ENCODE results near the gene ZNF778. TPM values are rescaled to one million over a fixed set of nuclear protein-coding genes. Genes with fewer than 3 reads are reported as not detected.
A peak's percentile ranks its signal among the peaks of the same experiment; 100 is the strongest.

The ZNF778 gene
- total and polyA plus RNA-seq, 10 of the 15 experiments (the other 5 are each of a cell fraction or from before 2014, with no cell fraction given): 0.20 to 9.7 (median 4.1) TPM

- TF ChIP-seq EGR1 (IDR thresholded peaks at IDR 0.05; ENCODE audit: borderline replicate concordance in 1 of 2, low read depth in 2 of 2, low read length in 2 of 2): peak in 1 of 2 experiments; percentile 63; a peak in 1 of 3 replicates
- no peak for TF ChIP-seq WRNIP1 (IDR thresholded peaks at IDR 0.05; ENCODE audit: borderline replicate concordance, low read depth, low read length)
- peak; percentile 80 for TF ChIP-seq POLR2AphosphoS5 (IDR thresholded peaks at IDR 0.05; ENCODE audit: low read length)
- peak; percentile 85 for TF ChIP-seq MAX (IDR thresholded peaks at IDR 0.05; ENCODE audit: low read depth, low read length)
- 0 out of 2 replicates have a peak, but pooled peaks have one; percentile 14 for TF ChIP-seq IRF4 (IDR thresholded peaks at IDR 0.05; ENCODE audit: low read depth, low read length)
- TF ChIP-seq HDGF (IDR thresholded peaks at IDR 0.05): no peak
- no peak for TF ChIP-seq TCF12 (IDR thresholded peaks at IDR 0.05; ENCODE audit: low read depth, low read length)
- no peak for TF ChIP-seq SUZ12 (IDR thresholded peaks at IDR 0.05; ENCODE audit: unreplicated experiment)
- TF ChIP-seq CBX3 (IDR thresholded peaks at IDR 0.05; ENCODE audit: borderline replicate concordance, low read depth): no peak
- no peak for TF ChIP-seq RELA (IDR thresholded peaks at IDR 0.05; ENCODE audit: borderline replicate concordance, partially characterized antibody)
- TF ChIP-seq YBX1 (IDR thresholded peaks at IDR 0.05): no peak
- no peak for TF ChIP-seq NFYB (IDR thresholded peaks at IDR 0.05; ENCODE audit: insufficient read depth, low read depth, low read length)
- TF ChIP-seq ELK1 (IDR thresholded peaks at IDR 0.05; ENCODE audit: low read depth, low read length): peak; percentile 74
- peak; percentile 97 for TF ChIP-seq CREM (IDR thresholded peaks at IDR 0.05; ENCODE audit: low read depth)
- no peak for TF ChIP-seq ZNF274 (IDR thresholded peaks at IDR 0.05; ENCODE audit: insufficient read depth, insufficient read length)
- TF ChIP-seq CHD1 (IDR thresholded peaks at IDR 0.05; ENCODE audit: low read depth, low read length): no peak
- TF ChIP-seq MXI1 (IDR thresholded peaks at IDR 0.05; ENCODE audit: low read depth, low read length): peak; percentile 86
- no peak for TF ChIP-seq IRF5 (IDR thresholded peaks at IDR 0.05; ENCODE audit: borderline replicate concordance)
- TF ChIP-seq ZNF592 (IDR thresholded peaks at IDR 0.05): no peak
These were observed at the start of gene ZNF778 (continued) for GRCh38 chr16:89217388-89218191.

All from GM12878 (cell line).